BLaER1 treated with 17β-estradiol and CSF1 and Interleukin-3, amounts not matched to agents 10 nM and 100 nM (cell line): ENCODE data around the gene SLC2A8.
A peak's percentile ranks its signal among the peaks of the same experiment; 100 is the strongest.

Experiments used
- H3K27ac ChIP-seq, 11 experiments: shearing (Covaris generic); formaldehyde crosslinking; 2 replicates each; pipeline ENCODE4 v1.8.1; 2022
- H3K27me3 ChIP-seq, 11 experiments: shearing (Covaris generic); formaldehyde crosslinking; 2 replicates each; pipeline ENCODE4 v1.8.1; 2022
- H3K36me3 ChIP-seq, 11 experiments: shearing (Covaris generic); formaldehyde crosslinking; 2 replicates each; pipeline ENCODE4 v1.8.1; 2022
- H3K4me1 ChIP-seq, 10 experiments: shearing (Covaris generic); formaldehyde crosslinking; 2 replicates each; pipeline ENCODE4 v1.8.1; 2022
- H3K4me2 ChIP-seq, 11 experiments: shearing (Covaris generic); formaldehyde crosslinking; 2 replicates each; pipeline ENCODE4 v1.8.1; 2022
- H3K4me3 ChIP-seq, 10 experiments: shearing (Covaris generic); formaldehyde crosslinking; 2 replicates each; pipeline ENCODE4 v1.8.1; 2022
- H3K9ac ChIP-seq, 11 experiments: shearing (Covaris generic); formaldehyde crosslinking; 2 replicates each; pipeline ENCODE4 v1.8.1; 2022
- H3K9me3 ChIP-seq, 11 experiments: shearing (Covaris generic); formaldehyde crosslinking; replicated peaks in 1 of 11; 2 replicates each; pipeline ENCODE4 v1.8.1; 2022
- H4K20me1 ChIP-seq, 11 experiments: shearing (Covaris generic); formaldehyde crosslinking; 2 replicates each; pipeline ENCODE4 v1.8.1; 2022
- Cebpa-rat ChIP-seq, 11 experiments: shearing (Covaris generic); IDR thresholded peaks; 2 replicates each; pipeline ENCODE4 v1.8.1; 2022

SLC2A8 gene

GRCh38 chr9:127417131-127418036, 20.4 kb downstream of the SLC2A8 start:
- H3K27ac ChIP-seq = no peak overlapping the region
- H3K27me3 ChIP-seq = no peaks in the 10 kb centered on the region
- peaks cover 0 to 5% (median 0%) of the 10 kb centered on the region in 11 experiments; a peak in 2 of 22 replicates for H4K20me1 ChIP-seq
- H3K36me3 ChIP-seq = peaks cover 0 to 6% (median 0%) of the 10 kb centered on the region in 11 experiments; a peak in 1 of 22 replicates
- H3K4me1 ChIP-seq = peaks cover 5 to 59% (median 12%) of the 10 kb centered on the region in 10 experiments
- TF ChIP-seq Cebpa-rat (IDR thresholded peaks at IDR 0.05) = no peak
- H3K4me2 ChIP-seq = peak overlapping the region in 1 of 11 experiments; percentile 38; a peak in 1 of 22 replicates
- no peak overlapping the region for H3K9ac ChIP-seq
- H3K4me3 ChIP-seq = no peak overlapping the region
- H3K9me3 ChIP-seq = no peaks in the 10 kb centered on the region

GRCh38 chr9:127418037-127418471, 21.1 kb downstream of the SLC2A8 start:
- H3K27me3 ChIP-seq = no peaks in the 10 kb centered on the region
- H3K36me3 ChIP-seq = peaks cover 0 to 6% (median 0%) of the 10 kb centered on the region in 11 experiments; a peak in 1 of 22 replicates
- no peak overlapping the region for H3K27ac ChIP-seq
- no peaks in the 10 kb centered on the region for H3K9me3 ChIP-seq
- no peak for TF ChIP-seq Cebpa-rat (IDR thresholded peaks at IDR 0.05)
- no peak overlapping the region for H3K4me2 ChIP-seq
- peaks cover 0 to 5% (median 0%) of the 10 kb centered on the region in 11 experiments; a peak in 2 of 22 replicates for H4K20me1 ChIP-seq
- peaks cover 11 to 59% (median 19%) of the 10 kb centered on the region in 10 experiments for H3K4me1 ChIP-seq
- H3K4me3 ChIP-seq = no peak overlapping the region
- H3K9ac ChIP-seq = no peak overlapping the region

- peaks cover 0 to 6% (median 0%) of the 10 kb centered on the region in 11 experiments; a peak in 1 of 22 replicates for H3K36me3 ChIP-seq
- peak overlapping the region in 3 of 11 experiments; percentile 25 to 57 (median 37); a peak in 5 of 22 replicates for H3K4me2 ChIP-seq
- H3K9ac ChIP-seq = no peak overlapping the region
- no peak for TF ChIP-seq Cebpa-rat (IDR thresholded peaks at IDR 0.05)
- no peaks in the 10 kb centered on the region for H3K9me3 ChIP-seq
- peaks cover 0 to 5% (median 0%) of the 10 kb centered on the region in 11 experiments; a peak in 3 of 22 replicates for H4K20me1 ChIP-seq
- H3K4me1 ChIP-seq = peaks cover 15 to 55% (median 23%) of the 10 kb centered on the region in 10 experiments
- H3K27me3 ChIP-seq = no peaks in the 10 kb centered on the region
- no peak overlapping the region for H3K4me3 ChIP-seq
- no peak overlapping the region for H3K27ac ChIP-seq
Measured at GRCh38 chr9:127419348-127419747, 22.4 kb downstream of the SLC2A8 start.

- 0 out of 22 replicates have a peak overlapping the region, but pooled peaks of 1 of the 11 experiments have one; percentile 99 for H3K4me2 ChIP-seq
- peaks cover 0 to 6% (median 0%) of the 10 kb centered on the region in 11 experiments; a peak in 1 of 22 replicates for H3K36me3 ChIP-seq
- H4K20me1 ChIP-seq = peaks cover 0 to 17% (median 10%) of the 10 kb centered on the region in 11 experiments; a peak in 10 of 22 replicates
- H3K27ac ChIP-seq = no peak overlapping the region
- TF ChIP-seq Cebpa-rat (IDR thresholded peaks at IDR 0.05) = no peak
- no peaks in the 10 kb centered on the region for H3K27me3 ChIP-seq
- H3K9me3 ChIP-seq = no peaks in the 10 kb centered on the region
- H3K9ac ChIP-seq = peak overlapping the region in 1 of 11 experiments; percentile 24; a peak in 1 of 22 replicates
- peaks cover 28 to 51% (median 30%) of the 10 kb centered on the region in 10 experiments for H3K4me1 ChIP-seq
- no peak overlapping the region for H3K4me3 ChIP-seq
Measured at GRCh38 chr9:127421057-127421456, 24.1 kb downstream of the SLC2A8 start.

GRCh38 chr9:127422133-127422782, 25.3 kb downstream of the SLC2A8 start:
- no peaks in the 10 kb centered on the region for H3K27me3 ChIP-seq
- H3K27ac ChIP-seq = no peak overlapping the region
- H3K4me3 ChIP-seq = peak overlapping the region in 5 of 10 experiments; percentile 79 to 93 (median 84); a peak in 8 of 20 replicates
- TF ChIP-seq Cebpa-rat (IDR thresholded peaks at IDR 0.05) = no peak
- peak overlapping the region in 9 of 11 experiments; percentile 87 to 91 (median 90); a peak in 10 of 22 replicates for H3K9ac ChIP-seq
- peak overlapping the region; percentile 87 to 99 (median 97) for H3K4me2 ChIP-seq
- H4K20me1 ChIP-seq = peaks cover 5 to 29% (median 14%) of the 10 kb centered on the region in 11 experiments; a peak in 12 of 22 replicates
- H3K4me1 ChIP-seq = peaks cover 38 to 63% (median 40%) of the 10 kb centered on the region in 10 experiments
- H3K36me3 ChIP-seq = peaks cover 0 to 12% (median 0%) of the 10 kb centered on the region in 11 experiments; a peak in 5 of 22 replicates
- H3K9me3 ChIP-seq = no peaks in the 10 kb centered on the region

GRCh38 chr9:127422787-127423186, 25.8 kb downstream of the SLC2A8 start:
- peaks cover 0 to 17% (median 5%) of the 10 kb centered on the region in 11 experiments; a peak in 13 of 22 replicates for H3K36me3 ChIP-seq
- no peaks in the 10 kb centered on the region for H3K27me3 ChIP-seq
- peak overlapping the region; percentile 79 to 93 (median 87) for H3K4me3 ChIP-seq
- TF ChIP-seq Cebpa-rat (IDR thresholded peaks at IDR 0.05) = no peak
- no peaks in the 10 kb centered on the region for H3K9me3 ChIP-seq
- H3K9ac ChIP-seq = peak overlapping the region; percentile 83 to 91 (median 89)
- H3K4me1 ChIP-seq = peaks cover 38 to 68% (median 40%) of the 10 kb centered on the region in 10 experiments
- H3K4me2 ChIP-seq = peak overlapping the region; percentile 87 to 99 (median 97)
- H4K20me1 ChIP-seq = peaks cover 5 to 34% (median 16%) of the 10 kb centered on the region in 11 experiments; a peak in 13 of 22 replicates
- peak overlapping the region in 8 of 11 experiments; percentile 76 to 87 (median 84); a peak in 14 of 22 replicates for H3K27ac ChIP-seq

- H3K9me3 ChIP-seq = no peaks in the 10 kb centered on the region
- no peak for TF ChIP-seq Cebpa-rat (IDR thresholded peaks at IDR 0.05)
- H3K36me3 ChIP-seq = peaks cover 3 to 24% (median 12%) of the 10 kb centered on the region in 11 experiments; a peak in 21 of 22 replicates
- H3K27me3 ChIP-seq = no peaks in the 10 kb centered on the region
- H4K20me1 ChIP-seq = peaks cover 5 to 42% (median 20%) of the 10 kb centered on the region in 11 experiments; a peak in 13 of 22 replicates
- H3K9ac ChIP-seq = peak overlapping the region; percentile 83 to 91 (median 89)
- peak overlapping the region; percentile 87 to 99 (median 97) for H3K4me2 ChIP-seq
- peak overlapping the region; percentile 79 to 93 (median 87) for H3K4me3 ChIP-seq
- peaks cover 38 to 70% (median 40%) of the 10 kb centered on the region in 10 experiments for H3K4me1 ChIP-seq
- peak overlapping the region; percentile 76 to 90 (median 84) for H3K27ac ChIP-seq
Measured at GRCh38 chr9:127423476-127423933, 26.5 kb downstream of the SLC2A8 start.
